OCI-LY7 (cell line): Measurements from ENCODE around the gene GP1BB. TPM values are rescaled to one million over a fixed set of nuclear protein-coding genes. Genes with fewer than 3 reads are reported as not detected.

Source experiments
- BruUV-seq: library from RNA; stranded (reverse); fragments of 400-500 nt; replicated peaks from 2 replicates; lab custom pipeline; 2021; lab: Mats Ljungman, UMichigan
- CTCF ChIA-PET: fragments of 300-600 bp; sonication (Branson Sonifier 250); formaldehyde crosslinking; loops from one replicate; lab custom pipeline; 2022; ENCODE audit warnings: antibody characterized with exemption; ENCODE audit not compliant: unreplicated experiment; lab: Charles Lee
- POLR2A ChIA-PET: fragments of 300-600 bp; sonication (Branson Sonifier 250); formaldehyde crosslinking; loops from one replicate; lab custom pipeline; 2022; ENCODE audit warnings: antibody characterized with exemption; lab: Charles Lee
- DNase-seq: peaks from one replicate; pipeline ENCODE4 v3.0.0-alpha.2; 2015; ENCODE audit warnings: low spot score
- H2AFZ ChIP-seq: fragments of 200-600 bp; sonication (generic), shearing (Covaris generic); 2 replicates; pipeline ENCODE4 v1.6.1; 2014; ENCODE audit warnings: mild to moderate bottlenecking, antibody characterized with exemption, low read length, moderate library complexity
- H3K27ac ChIP-seq: fragments of 200-600 bp; sonication (generic); 2 replicates; pipeline ENCODE4 v1.5.1; 2014; ENCODE audit warnings: mixed run types, low read depth, mild to moderate bottlenecking, moderate library complexity, low read length, inconsistent platforms; ENCODE audit not compliant: poor library complexity, severe bottlenecking
- H3K36me3 ChIP-seq: fragments of 200-600 bp; sonication (generic); 2 replicates; pipeline ENCODE4 v1.6.1; 2014; ENCODE audit warnings: mild to moderate bottlenecking, antibody characterized with exemption, low read length, moderate library complexity, mixed read lengths; ENCODE audit not compliant: insufficient read depth
- H3K4me1 ChIP-seq: fragments of 200-600 bp; sonication (generic); 2 replicates; pipeline ENCODE4 v1.5.1; 2014; ENCODE audit warnings: mild to moderate bottlenecking, low read length; ENCODE audit not compliant: insufficient read depth, poor library complexity, severe bottlenecking
- H3K4me2 ChIP-seq: fragments of 200-600 bp; sonication (generic); 2 replicates; pipeline ENCODE4 v1.6.1; 2014; ENCODE audit warnings: mild to moderate bottlenecking, low read length
- H3K4me3 ChIP-seq: fragments of 200-600 bp; sonication (generic); 2 replicates; pipeline ENCODE4 v1.5.1; 2014; ENCODE audit warnings: mild to moderate bottlenecking, low read depth, low read length; ENCODE audit not compliant: poor library complexity, severe bottlenecking
- H3K79me2 ChIP-seq: fragments of 200-600 bp; sonication (generic); 2 replicates; pipeline ENCODE4 v1.6.1; 2016; ENCODE audit warnings: low read depth, mild to moderate bottlenecking, low read length, moderate library complexity, mixed read lengths; ENCODE audit not compliant: insufficient read depth
- H3K9me2 ChIP-seq: fragments of 200-600 bp; sonication (generic); 2 replicates; pipeline ENCODE4 v1.6.1; 2016; ENCODE audit warnings: mild to moderate bottlenecking, low read length, mixed read lengths; ENCODE audit not compliant: insufficient read depth
- H3K9me3 ChIP-seq: fragments of 200-600 bp; sonication (generic); 2 replicates; pipeline ENCODE4 v1.6.1; 2014; ENCODE audit warnings: mild to moderate bottlenecking, mixed run types, low read length, mixed read lengths
- H4K20me1 ChIP-seq: fragments of 200-600 bp; sonication (generic); 2 replicates; pipeline ENCODE4 v1.6.1; 2014; ENCODE audit warnings: mild to moderate bottlenecking, antibody characterized with exemption, low read length, moderate library complexity, mixed read lengths; ENCODE audit not compliant: insufficient read depth
- EZH2phosphoT487 ChIP-seq: fragments of 200-600 bp; sonication (generic); IDR thresholded peaks from 2 replicates; pipeline ENCODE4 v1.6.1; 2018; ENCODE audit warnings: low read depth, borderline replicate concordance, mild to moderate bottlenecking, mixed run types, antibody characterized with exemption, low read length, moderate library complexity, mixed read lengths
- intact Hi-C: fragments of 100-400 bp; cut with micrococcal nuclease; formaldehyde crosslinking; loops from one replicate; pipeline ENCODE4 v1.10.0; 2022; ENCODE audit not compliant: unreplicated experiment
- total RNA-seq, 2 experiments: library from RNA; depleted of rRNA in 1 of 2; stranded (reverse); fragments of >200 nt in 1 of 2; shearing (Covaris generic) in 1 of 2; gene quantifications; 2 replicates each; pipeline ENCODE4 v1.2.3, GENCODE V29; 2014 to 2022
- TF ChIP-seq, protein P1 (sequence below): fragments of 200-600 bp; sonication (generic); conservative IDR thresholded peaks from 2 replicates; pipeline ENCODE4 v1.5.1; 2014; ENCODE audit warnings: mild to moderate bottlenecking, antibody characterized with exemption, low read length, moderate library complexity, mixed read lengths

The GP1BB gene
- total RNA-seq, 2 experiments from 2014 or later = not detected

DNA sequence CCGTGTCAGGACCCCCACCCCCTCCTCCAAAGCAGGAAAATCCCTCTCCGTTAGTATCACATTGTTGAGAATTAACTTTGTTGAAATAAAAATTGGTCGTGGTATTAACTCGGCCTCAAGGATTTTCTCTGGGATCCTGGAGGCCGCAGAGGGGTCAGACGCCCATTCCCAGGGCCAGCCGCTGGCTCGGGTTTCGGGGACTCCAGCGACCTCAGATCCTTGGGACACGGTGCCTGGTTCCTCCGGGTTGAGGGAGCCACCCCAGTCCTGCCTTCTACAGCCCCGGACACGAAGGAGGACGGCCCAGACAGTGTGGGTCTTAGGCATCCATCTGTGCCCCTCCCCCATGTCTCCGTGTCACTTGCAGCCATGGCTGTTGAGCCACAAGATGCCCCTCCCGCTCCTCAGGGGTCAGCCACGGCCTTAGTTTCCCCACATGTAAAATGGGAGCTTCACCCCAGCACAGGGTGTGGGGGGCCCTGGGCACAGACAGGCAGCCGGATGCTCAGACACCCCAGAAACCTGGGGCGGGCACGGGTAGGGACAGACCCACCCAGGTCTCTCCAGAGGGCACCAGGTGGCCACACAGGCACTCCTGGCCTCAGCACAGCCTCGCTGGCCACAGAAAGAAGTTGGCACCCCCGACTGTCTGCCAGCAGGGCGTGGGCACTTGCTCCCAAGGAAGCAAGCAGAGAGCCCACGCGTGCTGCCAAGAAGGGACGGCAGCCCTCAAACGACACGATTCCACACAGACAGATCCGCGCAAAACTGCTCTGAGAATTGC is 15.5 kb downstream of the GP1BB start:
- CTCF ChIA-PET = no interaction called here
- BruUV-seq = no TSS peak

DNA sequence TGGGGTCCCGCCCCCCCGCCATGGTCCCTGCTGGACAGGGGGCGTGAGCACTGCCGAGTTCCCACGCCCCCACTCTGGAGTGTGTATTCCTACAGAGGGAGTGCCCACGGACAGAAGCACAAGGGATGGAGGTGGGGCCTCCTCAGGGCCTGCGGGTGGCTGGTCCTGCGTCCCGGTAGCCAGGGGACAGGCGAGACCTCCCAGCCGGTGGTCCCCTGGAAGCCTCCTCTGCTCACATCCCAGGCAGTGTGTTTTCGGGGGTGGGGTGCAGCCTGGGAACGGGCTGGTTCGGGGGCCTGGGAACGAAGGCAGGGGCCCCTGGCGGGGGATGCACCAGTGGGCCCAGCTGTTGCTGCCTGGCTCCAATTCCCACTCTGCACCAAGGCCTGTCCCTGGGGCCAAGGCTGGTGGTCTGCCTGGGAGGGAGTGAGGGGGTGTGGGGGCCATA is 16.1 kb downstream of the GP1BB start:
- Histone ChIP-seq H3K9me2 (no peaks in the 10 kb centered on the region), H4K20me1 (no peaks in the 10 kb centered on the region), H3K36me3 (no peaks in the 10 kb centered on the region), H3K4me1 (no peaks in the 10 kb centered on the region), H2AFZ (no peak overlapping the region), H3K79me2 (no peaks in the 10 kb centered on the region), H3K4me3 (no peak overlapping the region), H3K9me3 (no peaks in the 10 kb centered on the region), H3K4me2 (no peak overlapping the region), H3K27ac (no peak overlapping the region)
- CTCF ChIA-PET = no interaction called here
- intact Hi-C loops = no loop called here
- DNase-seq = no peak
- no TSS peak for BruUV-seq
- no peak for TF ChIP-seq EZH2phosphoT487
- TF ChIP-seq, protein P1, sequence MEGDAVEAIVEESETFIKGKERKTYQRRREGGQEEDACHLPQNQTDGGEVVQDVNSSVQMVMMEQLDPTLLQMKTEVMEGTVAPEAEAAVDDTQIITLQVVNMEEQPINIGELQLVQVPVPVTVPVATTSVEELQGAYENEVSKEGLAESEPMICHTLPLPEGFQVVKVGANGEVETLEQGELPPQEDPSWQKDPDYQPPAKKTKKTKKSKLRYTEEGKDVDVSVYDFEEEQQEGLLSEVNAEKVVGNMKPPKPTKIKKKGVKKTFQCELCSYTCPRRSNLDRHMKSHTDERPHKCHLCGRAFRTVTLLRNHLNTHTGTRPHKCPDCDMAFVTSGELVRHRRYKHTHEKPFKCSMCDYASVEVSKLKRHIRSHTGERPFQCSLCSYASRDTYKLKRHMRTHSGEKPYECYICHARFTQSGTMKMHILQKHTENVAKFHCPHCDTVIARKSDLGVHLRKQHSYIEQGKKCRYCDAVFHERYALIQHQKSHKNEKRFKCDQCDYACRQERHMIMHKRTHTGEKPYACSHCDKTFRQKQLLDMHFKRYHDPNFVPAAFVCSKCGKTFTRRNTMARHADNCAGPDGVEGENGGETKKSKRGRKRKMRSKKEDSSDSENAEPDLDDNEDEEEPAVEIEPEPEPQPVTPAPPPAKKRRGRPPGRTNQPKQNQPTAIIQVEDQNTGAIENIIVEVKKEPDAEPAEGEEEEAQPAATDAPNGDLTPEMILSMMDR = no peak
- POLR2A ChIA-PET = no interaction called here

More for the DNA sequence above, 15.5 kb downstream of the GP1BB start:
- intact Hi-C loops = no loop called here
- Histone ChIP-seq H3K9me2 (no peaks in the 10 kb centered on the region), H3K9me3 (no peaks in the 10 kb centered on the region), H4K20me1 (no peaks in the 10 kb centered on the region), H3K27ac (no peak overlapping the region), H3K79me2 (no peaks in the 10 kb centered on the region), H3K4me3 (no peak overlapping the region), H3K4me1 (no peaks in the 10 kb centered on the region), H2AFZ (no peak overlapping the region), H3K4me2 (no peak overlapping the region), H3K36me3 (no peaks in the 10 kb centered on the region)
- DNase-seq = no peak
- POLR2A ChIA-PET = no interaction called here
- TF ChIP-seq, protein P1 = no peak
- no peak for TF ChIP-seq EZH2phosphoT487

DNA sequence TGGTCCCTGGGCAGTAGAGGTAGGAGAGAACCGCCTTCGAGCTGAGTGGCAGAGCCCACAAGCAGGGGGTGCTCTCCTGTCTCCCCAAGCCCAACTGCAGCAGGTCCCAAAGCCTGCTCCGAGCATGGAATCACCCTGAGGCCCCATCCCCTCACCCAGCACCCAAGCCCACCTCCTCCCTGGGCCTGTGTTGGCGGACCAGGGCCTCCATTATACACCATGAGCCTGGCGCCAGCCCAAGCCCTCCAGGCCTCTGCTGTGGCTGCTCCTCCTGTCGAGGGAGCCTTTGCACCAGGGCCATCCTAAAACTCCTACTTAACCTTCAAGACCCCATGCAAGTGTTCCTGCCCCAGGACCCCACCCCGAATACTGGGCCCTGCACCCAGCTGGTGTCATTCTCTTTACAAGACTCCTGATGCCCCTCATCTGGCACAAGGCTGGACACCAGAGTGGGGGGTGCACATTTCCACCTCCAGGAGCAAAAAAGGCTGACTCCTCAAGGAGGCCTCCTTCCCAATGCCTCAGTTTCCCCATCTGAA is 16.6 kb downstream of the GP1BB start:
- DNase-seq = no peak
- Histone ChIP-seq H3K4me3 (no peak overlapping the region), H3K4me1 (no peaks in the 10 kb centered on the region), H3K79me2 (no peaks in the 10 kb centered on the region), H4K20me1 (no peaks in the 10 kb centered on the region), H2AFZ (no peak overlapping the region), H3K4me2 (no peak overlapping the region), H3K9me2 (no peaks in the 10 kb centered on the region), H3K36me3 (no peaks in the 10 kb centered on the region), H3K9me3 (no peaks in the 10 kb centered on the region), H3K27ac (no peak overlapping the region)
- no peak for TF ChIP-seq EZH2phosphoT487
- TF ChIP-seq, protein P1 = no peak
- intact Hi-C loops = no loop called here
- ChIA-PET CTCF (no interaction called here), POLR2A (no interaction called here)
- BruUV-seq = no TSS peak
